ENCODE measurements around the gene EFS. TPM values are rescaled to one million over a fixed set of nuclear protein-coding genes. Genes with fewer than 3 reads are reported as not detected.
"Not testable (repeated sequence)": the region's sequence is repeated elsewhere in the genome, so short reads cannot be mapped to it uniquely, and the experiment has no call there.

The EFS gene
- polyA plus RNA-seq, 1 donor = 19.0 TPM

- Histone ChIP-seq H3K36me3 (ENCODE audit: control insufficient read depth, insufficient read depth, low read length) (no peaks in the 10 kb centered on the region), H3K27me3 (ENCODE audit: control insufficient read depth, insufficient read depth, low read length) (peaks cover 3% of the 10 kb centered on the region), H3K4me3 (ENCODE audit: low read length) (no peak overlapping the region), H3K4me1 (ENCODE audit: control insufficient read depth, insufficient read depth, low read length) (no peaks in the 10 kb centered on the region), H3K27ac (ENCODE audit: low read length) (no peak overlapping the region), H3K9me3 (ENCODE audit: control insufficient read depth, low read depth, low read length) (no peaks in the 10 kb centered on the region)
- WGBS (ENCODE audit: insufficient coverage, low lambda C conversion rate) = 80% methylated on average over 1 of the region's 15 CpGs
- DNase-seq = no peak
Observed at GRCh38 chr14:23406725-23407355, 41.9 kb upstream of the EFS start.

GRCh38 chr14:23406244-23406643, 41.3 kb upstream of the EFS start:
- no peak overlapping the region for H3K4me3 ChIP-seq (ENCODE audit: low read length)
- 100% methylated on average over 1 of the region's 4 CpGs for WGBS (ENCODE audit: insufficient coverage, low lambda C conversion rate)
- H3K27ac ChIP-seq (ENCODE audit: low read length) = no peak overlapping the region
- no peak for DNase-seq
- H3K4me1 ChIP-seq (ENCODE audit: control insufficient read depth, insufficient read depth, low read length) = no peaks in the 10 kb centered on the region
- H3K36me3 ChIP-seq (ENCODE audit: control insufficient read depth, insufficient read depth, low read length) = no peaks in the 10 kb centered on the region
- H3K9me3 ChIP-seq (ENCODE audit: control insufficient read depth, low read depth, low read length) = no peaks in the 10 kb centered on the region
- H3K27me3 ChIP-seq (ENCODE audit: control insufficient read depth, insufficient read depth, low read length) = peaks cover 3% of the 10 kb centered on the region

- no peaks in the 10 kb centered on the region for H3K9me3 ChIP-seq (ENCODE audit: control insufficient read depth, low read depth, low read length)
- no CpG with 5 or more reads among the region's 13 CpGs for WGBS (ENCODE audit: insufficient coverage, low lambda C conversion rate)
- H3K27ac ChIP-seq (ENCODE audit: low read length) = no peak overlapping the region
- peaks cover 3% of the 10 kb centered on the region for H3K27me3 ChIP-seq (ENCODE audit: control insufficient read depth, insufficient read depth, low read length)
- no peaks in the 10 kb centered on the region for H3K4me1 ChIP-seq (ENCODE audit: control insufficient read depth, insufficient read depth, low read length)
- DNase-seq = no peak
- no peak overlapping the region for H3K4me3 ChIP-seq (ENCODE audit: low read length)
- H3K36me3 ChIP-seq (ENCODE audit: control insufficient read depth, insufficient read depth, low read length) = no peaks in the 10 kb centered on the region
Observed at GRCh38 chr14:23405516-23406025, 40.6 kb upstream of the EFS start.

GRCh38 chr14:23405096-23405495, 40.1 kb upstream of the EFS start:
- no CpG with 5 or more reads among the region's 10 CpGs for WGBS (ENCODE audit: insufficient coverage, low lambda C conversion rate)
- Histone ChIP-seq H3K36me3 (ENCODE audit: control insufficient read depth, insufficient read depth, low read length) (no peaks in the 10 kb centered on the region), H3K9me3 (ENCODE audit: control insufficient read depth, low read depth, low read length) (no peaks in the 10 kb centered on the region), H3K4me3 (ENCODE audit: low read length) (no peak overlapping the region), H3K27me3 (ENCODE audit: control insufficient read depth, insufficient read depth, low read length) (peaks cover 3% of the 10 kb centered on the region), H3K27ac (ENCODE audit: low read length) (no peak overlapping the region), H3K4me1 (ENCODE audit: control insufficient read depth, insufficient read depth, low read length) (no peaks in the 10 kb centered on the region)
- no peak for DNase-seq

- H3K27ac ChIP-seq (ENCODE audit: low read length) = no peak overlapping the region
- peaks cover 3% of the 10 kb centered on the region for H3K27me3 ChIP-seq (ENCODE audit: control insufficient read depth, insufficient read depth, low read length)
- no peak for DNase-seq
- H3K4me1 ChIP-seq (ENCODE audit: control insufficient read depth, insufficient read depth, low read length) = no peaks in the 10 kb centered on the region
- H3K36me3 ChIP-seq (ENCODE audit: control insufficient read depth, insufficient read depth, low read length) = no peaks in the 10 kb centered on the region
- H3K4me3 ChIP-seq (ENCODE audit: low read length) = no peak overlapping the region
- no CpG with 5 or more reads among the region's 14 CpGs for WGBS (ENCODE audit: insufficient coverage, low lambda C conversion rate)
- H3K9me3 ChIP-seq (ENCODE audit: control insufficient read depth, low read depth, low read length) = no peaks in the 10 kb centered on the region
Observed at GRCh38 chr14:23404331-23404900, 39.4 kb upstream of the EFS start.

- peaks cover 3% of the 10 kb centered on the region for H3K27me3 ChIP-seq (ENCODE audit: control insufficient read depth, insufficient read depth, low read length)
- no CpG with 5 or more reads among the region's 4 CpGs for WGBS (ENCODE audit: insufficient coverage, low lambda C conversion rate)
- peak in 1 of 2 donors; percentile 13 for DNase-seq
Observed at GRCh38 chr14:23403908-23404307, 38.9 kb upstream of the EFS start.

GRCh38 chr14:23403139-23403438, 38.1 kb upstream of the EFS start:
- no peaks in the 10 kb centered on the region for H3K4me1 ChIP-seq (ENCODE audit: control insufficient read depth, insufficient read depth, low read length)
- DNase-seq = no peak
- WGBS (ENCODE audit: insufficient coverage, low lambda C conversion rate) = 72% methylated on average over 4 of the region's 7 CpGs
- H3K9me3 ChIP-seq (ENCODE audit: control insufficient read depth, low read depth, low read length) = no peaks in the 10 kb centered on the region
- H3K27me3 ChIP-seq (ENCODE audit: control insufficient read depth, insufficient read depth, low read length) = peaks cover 3% of the 10 kb centered on the region
- no peak overlapping the region for H3K4me3 ChIP-seq (ENCODE audit: low read length)
- no peaks in the 10 kb centered on the region for H3K36me3 ChIP-seq (ENCODE audit: control insufficient read depth, insufficient read depth, low read length)
- H3K27ac ChIP-seq (ENCODE audit: low read length) = no peak overlapping the region

More at GRCh38 chr14:23403908-23404307, 38.9 kb upstream of the EFS start:
- H3K27ac ChIP-seq (ENCODE audit: low read length) = no peak overlapping the region
- no peak overlapping the region for H3K4me3 ChIP-seq (ENCODE audit: low read length)
- no peaks in the 10 kb centered on the region for H3K4me1 ChIP-seq (ENCODE audit: control insufficient read depth, insufficient read depth, low read length)
- no peaks in the 10 kb centered on the region for H3K36me3 ChIP-seq (ENCODE audit: control insufficient read depth, insufficient read depth, low read length)
- H3K9me3 ChIP-seq (ENCODE audit: control insufficient read depth, low read depth, low read length) = no peaks in the 10 kb centered on the region

- DNase-seq = no peak
- Histone ChIP-seq H3K27ac (ENCODE audit: low read length) (no peak overlapping the region), H3K9me3 (ENCODE audit: control insufficient read depth, low read depth, low read length) (no peaks in the 10 kb centered on the region), H3K4me3 (ENCODE audit: low read length) (no peak overlapping the region), H3K27me3 (ENCODE audit: control insufficient read depth, insufficient read depth, low read length) (peaks cover 3% of the 10 kb centered on the region), H3K4me1 (ENCODE audit: control insufficient read depth, insufficient read depth, low read length) (no peaks in the 10 kb centered on the region), H3K36me3 (ENCODE audit: control insufficient read depth, insufficient read depth, low read length) (no peaks in the 10 kb centered on the region)
- 50% methylated on average over 1 of the region's 25 CpGs for WGBS (ENCODE audit: insufficient coverage, low lambda C conversion rate)
Observed at GRCh38 chr14:23402296-23403138, 37.5 kb upstream of the EFS start.

GRCh38 chr14:23401291-23401690, 36.3 kb upstream of the EFS start:
- WGBS (ENCODE audit: insufficient coverage, low lambda C conversion rate) = no CpG with 5 or more reads among the region's 4 CpGs

GRCh38 chr14:23400496-23401149, 35.7 kb upstream of the EFS start:
- H3K27me3 ChIP-seq (ENCODE audit: control insufficient read depth, insufficient read depth, low read length); H3K9me3 ChIP-seq (ENCODE audit: control insufficient read depth, low read depth, low read length); DNase-seq; H3K27ac ChIP-seq (ENCODE audit: low read length); H3K4me3 ChIP-seq (ENCODE audit: low read length); H3K36me3 ChIP-seq (ENCODE audit: control insufficient read depth, insufficient read depth, low read length); H3K4me1 ChIP-seq (ENCODE audit: control insufficient read depth, insufficient read depth, low read length): not testable (repeated sequence)
- no CpG with 5 or more reads among the region's 16 CpGs for WGBS (ENCODE audit: insufficient coverage, low lambda C conversion rate)

More at GRCh38 chr14:23401291-23401690, 36.3 kb upstream of the EFS start:
- no peaks in the 10 kb centered on the region for H3K4me1 ChIP-seq (ENCODE audit: control insufficient read depth, insufficient read depth, low read length)
- H3K27me3 ChIP-seq (ENCODE audit: control insufficient read depth, insufficient read depth, low read length) = peaks cover 3% of the 10 kb centered on the region
- no peaks in the 10 kb centered on the region for H3K36me3 ChIP-seq (ENCODE audit: control insufficient read depth, insufficient read depth, low read length)
- H3K27ac ChIP-seq (ENCODE audit: low read length) = no peak overlapping the region
- DNase-seq = no peak
- no peak overlapping the region for H3K4me3 ChIP-seq (ENCODE audit: low read length)
- H3K9me3 ChIP-seq (ENCODE audit: control insufficient read depth, low read depth, low read length) = no peaks in the 10 kb centered on the region

Data from large intestine (tissue), 3 donors.